H1 (cell line): ENCODE results near the gene MEF2C. TPM values are rescaled to one million over a fixed set of nuclear protein-coding genes. Genes with fewer than 3 reads are reported as not detected.

Experiments used
- BACH1 ChIP-seq: IDR thresholded peaks from 2 replicates; pipeline ENCODE4 v1.6.1; 2012; ENCODE audit warnings: low read length, improper control_type of control experiment
- BCL11A ChIP-seq, 2 experiments: IDR thresholded peaks; one replicate each; pipeline ENCODE4 v1.6.1; 2011; ENCODE audit warnings: low read depth in 2 of 2, low read length in 2 of 2, mild to moderate bottlenecking in 2 of 2
- CHD2 ChIP-seq: IDR thresholded peaks from 2 replicates; pipeline ENCODE4 v1.6.1; 2012; ENCODE audit warnings: low read length, improper control_type of control experiment
- HDAC2 ChIP-seq, 2 experiments: fragments of 300-600 bp in 1 of 2; sonication (generic) in 1 of 2; IDR thresholded peaks; 2 replicates each; pipeline ENCODE4 v1.6.1; 2011 to 2012; ENCODE audit warnings: low read depth in 2 of 2, low read length in 2 of 2, mild to moderate bottlenecking in 2 of 2, moderate library complexity in 2 of 2, borderline replicate concordance in 1 of 2, inconsistent platforms in 1 of 2
- JUND ChIP-seq: IDR thresholded peaks from 2 replicates; pipeline ENCODE4 v1.6.1; 2011; ENCODE audit warnings: mild to moderate bottlenecking, improper control_type of control experiment, low read length
- KDM5A ChIP-seq: fragments of 200-600 bp; IDR thresholded peaks from 2 replicates; pipeline ENCODE4 v1.7.1; 2012; ENCODE audit warnings: mild to moderate bottlenecking, low read length, inconsistent platforms, mixed read lengths
- MAFK ChIP-seq: IDR thresholded peaks from 2 replicates; pipeline ENCODE4 v1.6.1; 2012; ENCODE audit warnings: low read depth, mild to moderate bottlenecking, improper control_type of control experiment, low read length
- POU5F1 ChIP-seq: IDR thresholded peaks from 2 replicates; pipeline ENCODE4 v1.6.1; 2011; ENCODE audit warnings: low read depth, mild to moderate bottlenecking, low read length, moderate library complexity
- polyA plus RNA-seq, 7 experiments: library from polyadenylated mRNA; depleted of rRNA in 3 of 7; stranded (reverse) in 5 of 7; unstranded in 2 of 7; fragments of >200 nt in 5 of 7; fragments of 200-250 nt in 2 of 7; gene quantifications; 1 replicate in 5 of 7; 2 replicates in 1 of 7; 4 replicates in 1 of 7; pipeline versions ENCODE4 v1.2.1 to v1.2.3, GENCODE V29; 2011 to 2013; ENCODE audit warnings: missing spikeins in 2 of 7, mixed read lengths in 2 of 7
- total RNA-seq: library from RNA; stranded (reverse); fragmentation: NEBNext Ultra II Directional; extraction: Animal tissue kit (Norgen Biotek cat#: 25700); gene quantifications from 2 replicates; pipeline ENCODE4 v1.2.1, GENCODE V29; 2021
- TF ChIP-seq, protein P1 (sequence below): fragments of 300-600 bp; sonication (generic); IDR thresholded peaks from 2 replicates; pipeline ENCODE4 v1.7.1; 2012; ENCODE audit warnings: low read length, moderate library complexity, mild to moderate bottlenecking, inconsistent platforms; ENCODE audit not compliant: insufficient replicate concordance
- TF ChIP-seq, protein P2 (sequence below): IDR thresholded peaks from 2 replicates; pipeline ENCODE4 v1.6.1; 2011; ENCODE audit warnings: low read length, improper control_type of control experiment
- TF ChIP-seq, protein P3 (sequence below): IDR thresholded peaks from 2 replicates; pipeline ENCODE4 v1.6.1; 2012; ENCODE audit warnings: inconsistent platforms

The MEF2C gene
- total and polyA plus RNA-seq, 2 of the 8 experiments (the other 6 are each of a cell fraction or from before 2014, with no cell fraction given) = 0.59 to 0.99 TPM

DNA sequence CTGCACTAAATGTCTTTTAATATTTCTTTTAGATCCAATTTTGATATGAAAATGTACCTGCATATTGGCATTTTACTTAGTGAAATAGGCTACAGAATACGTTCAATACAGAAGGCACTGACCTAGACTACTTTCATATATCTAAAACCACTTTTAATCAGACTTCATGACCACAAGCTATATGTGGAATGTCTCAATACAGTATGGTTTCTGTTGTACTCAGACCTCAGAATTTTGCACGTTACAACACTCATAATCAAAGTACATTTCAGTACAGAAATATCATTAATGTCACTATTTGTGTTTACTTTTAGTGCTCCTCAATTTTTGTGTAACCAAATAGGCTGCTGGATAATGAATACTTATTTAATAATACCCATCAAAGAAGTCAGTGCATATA lies 74.8 kb downstream of the MEF2C start (continued):
- TF ChIP-seq, protein P1, sequence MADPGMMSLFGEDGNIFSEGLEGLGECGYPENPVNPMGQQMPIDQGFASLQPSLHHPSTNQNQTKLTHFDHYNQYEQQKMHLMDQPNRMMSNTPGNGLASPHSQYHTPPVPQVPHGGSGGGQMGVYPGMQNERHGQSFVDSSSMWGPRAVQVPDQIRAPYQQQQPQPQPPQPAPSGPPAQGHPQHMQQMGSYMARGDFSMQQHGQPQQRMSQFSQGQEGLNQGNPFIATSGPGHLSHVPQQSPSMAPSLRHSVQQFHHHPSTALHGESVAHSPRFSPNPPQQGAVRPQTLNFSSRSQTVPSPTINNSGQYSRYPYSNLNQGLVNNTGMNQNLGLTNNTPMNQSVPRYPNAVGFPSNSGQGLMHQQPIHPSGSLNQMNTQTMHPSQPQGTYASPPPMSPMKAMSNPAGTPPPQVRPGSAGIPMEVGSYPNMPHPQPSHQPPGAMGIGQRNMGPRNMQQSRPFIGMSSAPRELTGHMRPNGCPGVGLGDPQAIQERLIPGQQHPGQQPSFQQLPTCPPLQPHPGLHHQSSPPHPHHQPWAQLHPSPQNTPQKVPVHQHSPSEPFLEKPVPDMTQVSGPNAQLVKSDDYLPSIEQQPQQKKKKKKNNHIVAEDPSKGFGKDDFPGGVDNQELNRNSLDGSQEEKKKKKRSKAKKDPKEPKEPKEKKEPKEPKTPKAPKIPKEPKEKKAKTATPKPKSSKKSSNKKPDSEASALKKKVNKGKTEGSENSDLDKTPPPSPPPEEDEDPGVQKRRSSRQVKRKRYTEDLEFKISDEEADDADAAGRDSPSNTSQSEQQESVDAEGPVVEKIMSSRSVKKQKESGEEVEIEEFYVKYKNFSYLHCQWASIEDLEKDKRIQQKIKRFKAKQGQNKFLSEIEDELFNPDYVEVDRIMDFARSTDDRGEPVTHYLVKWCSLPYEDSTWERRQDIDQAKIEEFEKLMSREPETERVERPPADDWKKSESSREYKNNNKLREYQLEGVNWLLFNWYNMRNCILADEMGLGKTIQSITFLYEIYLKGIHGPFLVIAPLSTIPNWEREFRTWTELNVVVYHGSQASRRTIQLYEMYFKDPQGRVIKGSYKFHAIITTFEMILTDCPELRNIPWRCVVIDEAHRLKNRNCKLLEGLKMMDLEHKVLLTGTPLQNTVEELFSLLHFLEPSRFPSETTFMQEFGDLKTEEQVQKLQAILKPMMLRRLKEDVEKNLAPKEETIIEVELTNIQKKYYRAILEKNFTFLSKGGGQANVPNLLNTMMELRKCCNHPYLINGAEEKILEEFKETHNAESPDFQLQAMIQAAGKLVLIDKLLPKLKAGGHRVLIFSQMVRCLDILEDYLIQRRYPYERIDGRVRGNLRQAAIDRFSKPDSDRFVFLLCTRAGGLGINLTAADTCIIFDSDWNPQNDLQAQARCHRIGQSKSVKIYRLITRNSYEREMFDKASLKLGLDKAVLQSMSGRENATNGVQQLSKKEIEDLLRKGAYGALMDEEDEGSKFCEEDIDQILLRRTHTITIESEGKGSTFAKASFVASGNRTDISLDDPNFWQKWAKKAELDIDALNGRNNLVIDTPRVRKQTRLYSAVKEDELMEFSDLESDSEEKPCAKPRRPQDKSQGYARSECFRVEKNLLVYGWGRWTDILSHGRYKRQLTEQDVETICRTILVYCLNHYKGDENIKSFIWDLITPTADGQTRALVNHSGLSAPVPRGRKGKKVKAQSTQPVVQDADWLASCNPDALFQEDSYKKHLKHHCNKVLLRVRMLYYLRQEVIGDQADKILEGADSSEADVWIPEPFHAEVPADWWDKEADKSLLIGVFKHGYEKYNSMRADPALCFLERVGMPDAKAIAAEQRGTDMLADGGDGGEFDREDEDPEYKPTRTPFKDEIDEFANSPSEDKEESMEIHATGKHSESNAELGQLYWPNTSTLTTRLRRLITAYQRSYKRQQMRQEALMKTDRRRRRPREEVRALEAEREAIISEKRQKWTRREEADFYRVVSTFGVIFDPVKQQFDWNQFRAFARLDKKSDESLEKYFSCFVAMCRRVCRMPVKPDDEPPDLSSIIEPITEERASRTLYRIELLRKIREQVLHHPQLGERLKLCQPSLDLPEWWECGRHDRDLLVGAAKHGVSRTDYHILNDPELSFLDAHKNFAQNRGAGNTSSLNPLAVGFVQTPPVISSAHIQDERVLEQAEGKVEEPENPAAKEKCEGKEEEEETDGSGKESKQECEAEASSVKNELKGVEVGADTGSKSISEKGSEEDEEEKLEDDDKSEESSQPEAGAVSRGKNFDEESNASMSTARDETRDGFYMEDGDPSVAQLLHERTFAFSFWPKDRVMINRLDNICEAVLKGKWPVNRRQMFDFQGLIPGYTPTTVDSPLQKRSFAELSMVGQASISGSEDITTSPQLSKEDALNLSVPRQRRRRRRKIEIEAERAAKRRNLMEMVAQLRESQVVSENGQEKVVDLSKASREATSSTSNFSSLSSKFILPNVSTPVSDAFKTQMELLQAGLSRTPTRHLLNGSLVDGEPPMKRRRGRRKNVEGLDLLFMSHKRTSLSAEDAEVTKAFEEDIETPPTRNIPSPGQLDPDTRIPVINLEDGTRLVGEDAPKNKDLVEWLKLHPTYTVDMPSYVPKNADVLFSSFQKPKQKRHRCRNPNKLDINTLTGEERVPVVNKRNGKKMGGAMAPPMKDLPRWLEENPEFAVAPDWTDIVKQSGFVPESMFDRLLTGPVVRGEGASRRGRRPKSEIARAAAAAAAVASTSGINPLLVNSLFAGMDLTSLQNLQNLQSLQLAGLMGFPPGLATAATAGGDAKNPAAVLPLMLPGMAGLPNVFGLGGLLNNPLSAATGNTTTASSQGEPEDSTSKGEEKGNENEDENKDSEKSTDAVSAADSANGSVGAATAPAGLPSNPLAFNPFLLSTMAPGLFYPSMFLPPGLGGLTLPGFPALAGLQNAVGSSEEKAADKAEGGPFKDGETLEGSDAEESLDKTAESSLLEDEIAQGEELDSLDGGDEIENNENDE = no peak
- TF ChIP-seq KDM5A = no peak
- no peak for TF ChIP-seq BACH1
- no peak for TF ChIP-seq CHD2
- no peak for TF ChIP-seq BCL11A (IDR thresholded peaks at IDR 0.05; ENCODE audit: low read depth in 2 of 2, low read length in 2 of 2)
- TF ChIP-seq MAFK = no peak
- TF ChIP-seq, protein P2, sequence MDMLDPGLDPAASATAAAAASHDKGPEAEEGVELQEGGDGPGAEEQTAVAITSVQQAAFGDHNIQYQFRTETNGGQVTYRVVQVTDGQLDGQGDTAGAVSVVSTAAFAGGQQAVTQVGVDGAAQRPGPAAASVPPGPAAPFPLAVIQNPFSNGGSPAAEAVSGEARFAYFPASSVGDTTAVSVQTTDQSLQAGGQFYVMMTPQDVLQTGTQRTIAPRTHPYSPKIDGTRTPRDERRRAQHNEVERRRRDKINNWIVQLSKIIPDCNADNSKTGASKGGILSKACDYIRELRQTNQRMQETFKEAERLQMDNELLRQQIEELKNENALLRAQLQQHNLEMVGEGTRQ = no peak
- TF ChIP-seq, protein P3, sequence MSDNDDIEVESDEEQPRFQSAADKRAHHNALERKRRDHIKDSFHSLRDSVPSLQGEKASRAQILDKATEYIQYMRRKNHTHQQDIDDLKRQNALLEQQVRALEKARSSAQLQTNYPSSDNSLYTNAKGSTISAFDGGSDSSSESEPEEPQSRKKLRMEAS = no peak
- no peak for TF ChIP-seq POU5F1
- no peak for TF ChIP-seq HDAC2 (IDR thresholded peaks at IDR 0.05; ENCODE audit: borderline replicate concordance in 1 of 2, low read depth in 2 of 2, low read length in 2 of 2)
- TF ChIP-seq JUND = no peak
